Neural cell (in vitro differentiated cells): ENCODE results near the gene KRTAP10-5. TPM values are rescaled to one million over a fixed set of nuclear protein-coding genes. Genes with fewer than 3 reads are reported as not detected.

Experiments used
- H2AFZ ChIP-seq: fragments of 200-600, 300-800 bp; sonication (generic), shearing (Covaris generic); 2 replicates; pipeline ENCODE4 v1.6.0; 2014; ENCODE audit warnings: low read depth, mild to moderate bottlenecking, antibody characterized with exemption, low read length, moderate library complexity
- H3F3A ChIP-seq: fragments of 200-600 bp; shearing (Covaris generic); 2 replicates; pipeline ENCODE4 v1.6.1; 2016; ENCODE audit warnings: mild to moderate bottlenecking, moderate library complexity, mixed read lengths, antibody characterized with exemption, low read length; ENCODE audit not compliant: insufficient read depth, poor library complexity, severe bottlenecking
- H3K27ac ChIP-seq: fragments of 200-600, 300-800 bp; sonication (generic), shearing (Covaris generic); 2 replicates; pipeline ENCODE4 v1.5.1; 2014; ENCODE audit warnings: mild to moderate bottlenecking, low read length, moderate library complexity
- H3K27me3 ChIP-seq: fragments of 300-800, 200-600 bp; sonication (generic), shearing (Covaris generic); 2 replicates; pipeline ENCODE4 v1.6.0; 2014; ENCODE audit warnings: mild to moderate bottlenecking, low read depth, low read length, moderate library complexity; ENCODE audit not compliant: insufficient read depth
- H3K36me3 ChIP-seq: fragments of 300-800, 200-600 bp; sonication (generic), shearing (Covaris generic); 2 replicates; pipeline ENCODE4 v1.5.1; 2014; ENCODE audit warnings: mild to moderate bottlenecking, antibody characterized with exemption, low read length, moderate library complexity; ENCODE audit not compliant: insufficient read depth
- H3K4me2 ChIP-seq: fragments of 300-800, 200-600 bp; sonication (generic), shearing (Covaris generic); 2 replicates; pipeline ENCODE4 v1.6.0; 2014; ENCODE audit warnings: mild to moderate bottlenecking, low read length
- H3K4me3 ChIP-seq: fragments of 300-800, 200-600 bp; sonication (generic), shearing (Covaris generic); 2 replicates; pipeline ENCODE4 v1.5.1; 2014; ENCODE audit warnings: mild to moderate bottlenecking, low read length, moderate library complexity
- H3K79me2 ChIP-seq: fragments of 200-600 bp; shearing (Covaris generic); replicated peaks from 2 replicates; pipeline ENCODE4 v1.6.0; 2014; ENCODE audit warnings: mild to moderate bottlenecking, low read length, moderate library complexity; ENCODE audit not compliant: insufficient read depth
- H3K9ac ChIP-seq: fragments of 300-800, 200-600 bp; sonication (generic), shearing (Covaris generic); 2 replicates; pipeline ENCODE4 v1.6.1; 2016; ENCODE audit warnings: mild to moderate bottlenecking, low read length, mixed read lengths
- H3K9me2 ChIP-seq: fragments of 200-600 bp; shearing (Covaris generic); 2 replicates; pipeline ENCODE4 v1.6.1; 2016; ENCODE audit warnings: mild to moderate bottlenecking, low read length, mixed read lengths; ENCODE audit not compliant: insufficient read depth
- H3K9me3 ChIP-seq: fragments of 200-600, 300-800 bp; sonication (generic), shearing (Covaris generic); 2 replicates; pipeline ENCODE4 v1.6.1; 2016; ENCODE audit warnings: mild to moderate bottlenecking, mixed run types, low read length, moderate library complexity, mixed read lengths
- H4K20me1 ChIP-seq: fragments of 200-600 bp; shearing (Covaris generic); 2 replicates; pipeline ENCODE4 v1.6.1; 2016; ENCODE audit warnings: mild to moderate bottlenecking, mixed run types; ENCODE audit not compliant: insufficient read depth
- EP300 ChIP-seq: fragments of 450-650 bp; conservative IDR thresholded peaks from 2 replicates; pipeline ENCODE4 v1.6.1; 2014; ENCODE audit warnings: antibody characterized with exemption, mild to moderate bottlenecking, moderate library complexity; ENCODE audit not compliant: poor library complexity, severe bottlenecking
- EZH2 ChIP-seq: fragments of 200-600, 300-800 bp; shearing (Covaris generic), sonication (generic); IDR thresholded peaks from 2 replicates; pipeline ENCODE4 v1.6.1; 2014; ENCODE audit warnings: antibody characterized with exemption, low read length, borderline replicate concordance, mild to moderate bottlenecking; ENCODE audit not compliant: insufficient read depth, poor library complexity, severe bottlenecking
- MXI1 ChIP-seq: fragments of 450-650 bp; conservative IDR thresholded peaks from 2 replicates; pipeline ENCODE4 v1.6.1; 2014; ENCODE audit warnings: antibody characterized with exemption, mild to moderate bottlenecking; ENCODE audit not compliant: poor library complexity, severe bottlenecking
- POLR2AphosphoS5 ChIP-seq: IDR thresholded peaks from 2 replicates; pipeline ENCODE4 v1.6.1; 2012
- RAD21 ChIP-seq: fragments of 450-650 bp; conservative IDR thresholded peaks from 2 replicates; pipeline ENCODE4 v1.6.1; 2014; ENCODE audit warnings: antibody characterized with exemption, mild to moderate bottlenecking, moderate library complexity
- REST ChIP-seq: IDR thresholded peaks from 2 replicates; pipeline ENCODE4 v1.6.1; 2012; ENCODE audit warnings: borderline replicate concordance
- SMC3 ChIP-seq: fragments of 450-650 bp; conservative IDR thresholded peaks from 2 replicates; pipeline ENCODE4 v1.6.1; 2014; ENCODE audit warnings: antibody characterized with exemption, mild to moderate bottlenecking, moderate library complexity; ENCODE audit not compliant: poor library complexity
- TAF1 ChIP-seq: IDR thresholded peaks from 2 replicates; pipeline ENCODE4 v1.6.1; 2012; ENCODE audit warnings: low read depth
- polyA plus RNA-seq: library from polyadenylated mRNA; depleted of rRNA; stranded (reverse); fragments of >200 nt; gene quantifications from 2 replicates; pipeline ENCODE4 v1.2.3, GENCODE V29; 2014
- TF ChIP-seq, protein P1 (sequence below): fragments of 450-650 bp; IDR thresholded peaks from 2 replicates; pipeline ENCODE4 v1.5.1; 2014; ENCODE audit warnings: antibody characterized with exemption, mild to moderate bottlenecking, moderate library complexity; ENCODE audit not compliant: poor library complexity, severe bottlenecking

The KRTAP10-5 gene
- polyA plus RNA-seq, 1 donor from 2014 or later: not detected

DNA sequence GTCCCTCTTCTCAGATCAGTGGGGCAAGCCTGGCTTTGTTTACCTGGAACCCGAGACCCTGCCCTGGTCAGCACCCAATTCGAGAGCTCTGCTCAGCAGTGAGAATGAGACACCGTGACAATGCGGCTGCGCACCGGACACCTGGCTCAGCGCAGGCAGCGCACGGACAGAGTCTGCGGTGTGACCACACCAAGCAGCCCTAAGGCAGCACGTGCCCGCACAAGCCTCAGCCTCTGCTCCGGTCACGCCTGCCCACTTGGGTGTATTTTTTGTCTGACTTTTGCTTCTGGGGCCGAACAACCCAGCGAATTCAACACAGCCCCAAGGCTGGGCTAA lies 36.2 kb upstream of the KRTAP10-5 start:
- H3F3A ChIP-seq: no peaks in the 10 kb centered on the region
- H3K27ac ChIP-seq: no peak overlapping the region
- TF ChIP-seq MXI1: no peak
- TF ChIP-seq EZH2: no peak
- no peak for TF ChIP-seq TAF1
- TF ChIP-seq EP300: no peak
- no peak for TF ChIP-seq POLR2AphosphoS5
- TF ChIP-seq, protein P1, sequence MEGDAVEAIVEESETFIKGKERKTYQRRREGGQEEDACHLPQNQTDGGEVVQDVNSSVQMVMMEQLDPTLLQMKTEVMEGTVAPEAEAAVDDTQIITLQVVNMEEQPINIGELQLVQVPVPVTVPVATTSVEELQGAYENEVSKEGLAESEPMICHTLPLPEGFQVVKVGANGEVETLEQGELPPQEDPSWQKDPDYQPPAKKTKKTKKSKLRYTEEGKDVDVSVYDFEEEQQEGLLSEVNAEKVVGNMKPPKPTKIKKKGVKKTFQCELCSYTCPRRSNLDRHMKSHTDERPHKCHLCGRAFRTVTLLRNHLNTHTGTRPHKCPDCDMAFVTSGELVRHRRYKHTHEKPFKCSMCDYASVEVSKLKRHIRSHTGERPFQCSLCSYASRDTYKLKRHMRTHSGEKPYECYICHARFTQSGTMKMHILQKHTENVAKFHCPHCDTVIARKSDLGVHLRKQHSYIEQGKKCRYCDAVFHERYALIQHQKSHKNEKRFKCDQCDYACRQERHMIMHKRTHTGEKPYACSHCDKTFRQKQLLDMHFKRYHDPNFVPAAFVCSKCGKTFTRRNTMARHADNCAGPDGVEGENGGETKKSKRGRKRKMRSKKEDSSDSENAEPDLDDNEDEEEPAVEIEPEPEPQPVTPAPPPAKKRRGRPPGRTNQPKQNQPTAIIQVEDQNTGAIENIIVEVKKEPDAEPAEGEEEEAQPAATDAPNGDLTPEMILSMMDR: no peak
- TF ChIP-seq REST: no peak
- no peak for TF ChIP-seq RAD21
- TF ChIP-seq SMC3: no peak
- no peak overlapping the region for H3K4me2 ChIP-seq
- H4K20me1 ChIP-seq: no peaks in the 10 kb centered on the region
- no peak overlapping the region for H3K4me3 ChIP-seq
- no peaks in the 10 kb centered on the region for H3K36me3 ChIP-seq
- H3K9me3 ChIP-seq: no peaks in the 10 kb centered on the region
- no peak overlapping the region for H2AFZ ChIP-seq
- no peaks in the 10 kb centered on the region for H3K9me2 ChIP-seq
- no peaks in the 10 kb centered on the region for H3K79me2 ChIP-seq
- H3K9ac ChIP-seq: no peak overlapping the region
- H3K27me3 ChIP-seq: no peaks in the 10 kb centered on the region

DNA sequence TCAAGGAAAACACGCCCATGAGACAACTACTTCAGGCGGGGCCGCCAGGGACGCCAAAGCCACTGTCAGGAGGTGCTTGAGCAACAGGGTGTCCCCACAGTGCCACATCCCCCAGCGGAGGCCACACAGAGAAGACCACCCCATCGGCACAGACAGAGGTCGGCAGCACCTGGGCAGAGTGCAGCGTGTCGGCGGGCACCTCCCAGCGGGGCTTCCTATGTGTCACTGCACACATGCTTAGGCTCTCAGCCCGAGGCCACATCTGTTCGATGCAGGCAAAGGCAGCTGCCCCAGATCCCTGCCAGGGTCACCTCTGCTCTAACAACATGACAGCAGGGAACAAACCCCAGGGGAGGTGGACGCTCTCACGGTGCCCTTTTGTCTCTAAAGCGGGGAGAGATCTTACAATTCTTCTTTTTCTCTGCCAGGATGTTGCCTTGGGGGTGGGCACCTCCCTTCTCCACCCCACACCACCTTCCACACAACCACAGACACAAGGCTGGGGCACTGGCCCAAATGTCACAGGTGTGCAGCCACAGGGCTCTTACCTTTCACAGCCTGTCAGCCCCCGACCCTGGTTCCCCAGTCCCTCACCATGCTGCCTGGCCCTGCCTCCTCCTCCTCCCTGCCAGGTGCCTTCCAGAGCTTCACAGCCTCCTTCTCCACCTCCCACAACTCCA lies 35.6 kb upstream of the KRTAP10-5 start:
- Histone ChIP-seq H3K36me3 (no peaks in the 10 kb centered on the region), H3K27ac (no peak overlapping the region), H3F3A (no peaks in the 10 kb centered on the region), H2AFZ (no peak overlapping the region), H3K4me2 (no peak overlapping the region), H3K9me2 (no peaks in the 10 kb centered on the region), H4K20me1 (no peaks in the 10 kb centered on the region), H3K9ac (no peak overlapping the region), H3K27me3 (no peaks in the 10 kb centered on the region), H3K4me3 (no peak overlapping the region), H3K9me3 (no peaks in the 10 kb centered on the region), H3K79me2 (no peaks in the 10 kb centered on the region)
- TF ChIP-seq EZH2: no peak
- TF ChIP-seq MXI1: no peak
- TF ChIP-seq REST: no peak
- no peak for TF ChIP-seq SMC3
- TF ChIP-seq, protein P1: no peak
- TF ChIP-seq TAF1: no peak
- TF ChIP-seq POLR2AphosphoS5: no peak
- no peak for TF ChIP-seq EP300
- no peak for TF ChIP-seq RAD21
